ENCODE measurements around the gene EPHB2.

DNA sequence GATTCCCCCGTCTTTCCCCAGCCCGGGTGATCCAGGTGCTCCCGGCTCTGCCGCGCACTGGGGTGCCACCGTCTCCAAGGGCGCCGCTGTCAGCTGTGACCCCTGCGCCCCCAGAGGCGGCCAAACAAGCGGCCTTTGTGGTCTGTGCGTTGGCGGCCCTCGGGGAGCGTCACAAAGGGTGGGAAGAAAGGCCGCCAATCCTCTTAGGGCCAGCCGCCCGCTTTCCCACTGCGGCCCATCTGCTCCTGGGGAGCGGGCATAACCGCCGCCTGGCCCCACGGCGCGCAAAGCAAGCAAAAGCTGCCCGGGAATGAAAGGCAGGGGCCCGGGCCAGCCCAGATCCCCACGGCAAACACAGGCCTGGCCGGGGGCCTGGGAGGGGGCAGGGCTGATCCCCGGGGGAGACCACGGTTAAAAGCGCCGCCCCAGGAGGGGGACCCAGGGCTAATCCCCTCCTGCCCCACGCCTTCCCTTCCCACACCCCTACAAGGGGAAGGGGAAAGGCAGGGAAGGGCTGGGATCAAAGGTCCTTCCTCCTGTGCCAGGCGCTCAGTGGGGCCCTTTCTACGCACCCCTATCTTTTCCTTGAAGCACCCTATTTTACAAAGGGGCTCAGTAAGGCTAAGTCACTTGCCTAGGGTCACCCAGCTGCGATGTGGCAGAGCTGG lies 33.6 kb upstream of the EPHB2 start:
- TF ChIP-seq, protein P1, sequence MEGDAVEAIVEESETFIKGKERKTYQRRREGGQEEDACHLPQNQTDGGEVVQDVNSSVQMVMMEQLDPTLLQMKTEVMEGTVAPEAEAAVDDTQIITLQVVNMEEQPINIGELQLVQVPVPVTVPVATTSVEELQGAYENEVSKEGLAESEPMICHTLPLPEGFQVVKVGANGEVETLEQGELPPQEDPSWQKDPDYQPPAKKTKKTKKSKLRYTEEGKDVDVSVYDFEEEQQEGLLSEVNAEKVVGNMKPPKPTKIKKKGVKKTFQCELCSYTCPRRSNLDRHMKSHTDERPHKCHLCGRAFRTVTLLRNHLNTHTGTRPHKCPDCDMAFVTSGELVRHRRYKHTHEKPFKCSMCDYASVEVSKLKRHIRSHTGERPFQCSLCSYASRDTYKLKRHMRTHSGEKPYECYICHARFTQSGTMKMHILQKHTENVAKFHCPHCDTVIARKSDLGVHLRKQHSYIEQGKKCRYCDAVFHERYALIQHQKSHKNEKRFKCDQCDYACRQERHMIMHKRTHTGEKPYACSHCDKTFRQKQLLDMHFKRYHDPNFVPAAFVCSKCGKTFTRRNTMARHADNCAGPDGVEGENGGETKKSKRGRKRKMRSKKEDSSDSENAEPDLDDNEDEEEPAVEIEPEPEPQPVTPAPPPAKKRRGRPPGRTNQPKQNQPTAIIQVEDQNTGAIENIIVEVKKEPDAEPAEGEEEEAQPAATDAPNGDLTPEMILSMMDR (IDR thresholded peaks at IDR 0.05), result no peak
- TF ChIP-seq ZFX (IDR thresholded peaks at IDR 0.05; ENCODE audit: borderline replicate concordance), result no peak

Measured in 22Rv1 (cell line).